ENCODE data around the gene TTC21B.

- TF ChIP-seq POLR2A (IDR thresholded peaks at IDR 0.05; ENCODE audit: low read depth, low read length) (no peak), TAF1 (IDR thresholded peaks at IDR 0.05; ENCODE audit: low read depth, low read length) (no peak), POLR2AphosphoS5 (IDR thresholded peaks at IDR 0.05; ENCODE audit: low read depth, low read length) (no peak), SPI1 (IDR thresholded peaks at IDR 0.05; ENCODE audit: low read depth, low read length) (no peak), POU2F2 (IDR thresholded peaks at IDR 0.05; ENCODE audit: low read depth, low read length) (no peak), PAX5 (IDR thresholded peaks at IDR 0.05; ENCODE audit: insufficient read depth, low read length, severe bottlenecking) (no peak)
Measured at GRCh38 chr2:165893556-165893955, 60.0 kb downstream of the TTC21B start.

Measured in GM12891 (cell line).